ENCODE results near the gene CCDC54. TPM values are rescaled to one million over a fixed set of nuclear protein-coding genes. Genes with fewer than 3 reads are reported as not detected.

Gene CCDC54
- total and polyA plus RNA-seq, 2 experiments from 2014 or later, result 0.89 TPM; not detected in 1

- Histone ChIP-seq H3K9me2 (replicated peaks; ENCODE audit: insufficient read depth) (no peaks in the 10 kb centered on the region), H4K20me1 (ENCODE audit: insufficient read depth, poor library complexity, severe bottlenecking) (no peaks in the 10 kb centered on the region), H3K27me3 (no peaks in the 10 kb centered on the region), H3K4me2 (no peak overlapping the region), H2AFZ (no peak overlapping the region), H3K79me2 (no peaks in the 10 kb centered on the region), H3K4me1 (ENCODE audit: insufficient read depth) (no peaks in the 10 kb centered on the region), H3K27ac (no peak overlapping the region), H3K9me3 (ENCODE audit: low read depth) (peaks cover 1% of the 10 kb centered on the region), H3K36me3 (replicated peaks; ENCODE audit: insufficient read depth, low read depth) (no peaks in the 10 kb centered on the region), H3K4me3 (no peak overlapping the region)
- no peak for DNase-seq (ENCODE audit: low spot score)
- 87% methylated on average over 1 of the region's 1 CpG for WGBS (ENCODE audit: low lambda C conversion rate, missing lambda C conversion rate)
- TF ChIP-seq EZH2phosphoT487 (IDR thresholded peaks at IDR 0.05; ENCODE audit: low read depth, severe bottlenecking, unreplicated experiment) (no peak), EZH2 (IDR thresholded peaks at IDR 0.05; ENCODE audit: borderline replicate concordance) (no peak)
- TF ChIP-seq, protein P1, sequence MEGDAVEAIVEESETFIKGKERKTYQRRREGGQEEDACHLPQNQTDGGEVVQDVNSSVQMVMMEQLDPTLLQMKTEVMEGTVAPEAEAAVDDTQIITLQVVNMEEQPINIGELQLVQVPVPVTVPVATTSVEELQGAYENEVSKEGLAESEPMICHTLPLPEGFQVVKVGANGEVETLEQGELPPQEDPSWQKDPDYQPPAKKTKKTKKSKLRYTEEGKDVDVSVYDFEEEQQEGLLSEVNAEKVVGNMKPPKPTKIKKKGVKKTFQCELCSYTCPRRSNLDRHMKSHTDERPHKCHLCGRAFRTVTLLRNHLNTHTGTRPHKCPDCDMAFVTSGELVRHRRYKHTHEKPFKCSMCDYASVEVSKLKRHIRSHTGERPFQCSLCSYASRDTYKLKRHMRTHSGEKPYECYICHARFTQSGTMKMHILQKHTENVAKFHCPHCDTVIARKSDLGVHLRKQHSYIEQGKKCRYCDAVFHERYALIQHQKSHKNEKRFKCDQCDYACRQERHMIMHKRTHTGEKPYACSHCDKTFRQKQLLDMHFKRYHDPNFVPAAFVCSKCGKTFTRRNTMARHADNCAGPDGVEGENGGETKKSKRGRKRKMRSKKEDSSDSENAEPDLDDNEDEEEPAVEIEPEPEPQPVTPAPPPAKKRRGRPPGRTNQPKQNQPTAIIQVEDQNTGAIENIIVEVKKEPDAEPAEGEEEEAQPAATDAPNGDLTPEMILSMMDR (IDR thresholded peaks at IDR 0.05; ENCODE audit: poor library complexity), result no peak
These were observed 37.2 kb downstream of the CCDC54 start for GRCh38 chr3:107414325-107414964.

- H3K4me2 ChIP-seq, result no peak overlapping the region
- DNase-seq (ENCODE audit: low spot score), result no peak
- H3K4me1 ChIP-seq (ENCODE audit: insufficient read depth), result no peaks in the 10 kb centered on the region
- H2AFZ ChIP-seq, result no peak overlapping the region
- H3K9me3 ChIP-seq (ENCODE audit: low read depth), result no peaks in the 10 kb centered on the region
- no peak overlapping the region for H3K4me3 ChIP-seq
- peak overlapping the region; percentile 45 for H3K27ac ChIP-seq
- H3K9me2 ChIP-seq (replicated peaks; ENCODE audit: insufficient read depth), result no peaks in the 10 kb centered on the region
- H3K79me2 ChIP-seq, result no peaks in the 10 kb centered on the region
- no peaks in the 10 kb centered on the region for H3K36me3 ChIP-seq (replicated peaks; ENCODE audit: insufficient read depth, low read depth)
- 74% methylated on average over 3 of the region's 3 CpGs for WGBS (ENCODE audit: low lambda C conversion rate, missing lambda C conversion rate)
- no peaks in the 10 kb centered on the region for H4K20me1 ChIP-seq (ENCODE audit: insufficient read depth, poor library complexity, severe bottlenecking)
- no peaks in the 10 kb centered on the region for H3K27me3 ChIP-seq
- no peak for TF ChIP-seq EZH2 (IDR thresholded peaks at IDR 0.05; ENCODE audit: borderline replicate concordance)
These were observed 38.9 kb downstream of the CCDC54 start for GRCh38 chr3:107416138-107416537.

DNA sequence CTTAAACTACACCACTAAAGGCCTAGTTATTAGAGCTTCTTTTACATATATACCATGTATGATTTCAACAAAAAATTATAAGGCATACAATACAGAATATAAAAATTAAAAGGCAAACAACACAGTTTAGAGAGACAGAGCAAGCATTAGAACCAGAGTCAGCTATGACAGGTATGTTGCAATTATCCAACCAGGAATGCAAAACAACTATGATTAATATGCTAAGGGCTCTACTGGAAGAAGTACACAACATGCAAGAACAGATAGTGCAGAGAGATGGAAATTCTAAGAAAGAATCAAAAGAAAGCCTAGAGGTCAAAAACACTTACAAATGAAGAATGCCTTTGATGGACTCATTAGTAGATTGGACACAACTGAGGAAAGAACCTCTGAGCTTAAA is 39.6 kb downstream of the CCDC54 start:
- no peaks in the 10 kb centered on the region for H4K20me1 ChIP-seq (ENCODE audit: insufficient read depth, poor library complexity, severe bottlenecking)
- H3K27me3 ChIP-seq, result no peaks in the 10 kb centered on the region
- no peaks in the 10 kb centered on the region for H3K36me3 ChIP-seq (replicated peaks; ENCODE audit: insufficient read depth, low read depth)
- H3K4me1 ChIP-seq (ENCODE audit: insufficient read depth), result no peaks in the 10 kb centered on the region
- H2AFZ ChIP-seq, result no peak overlapping the region
- no peak overlapping the region for H3K4me3 ChIP-seq
- H3K9me3 ChIP-seq (ENCODE audit: low read depth), result no peaks in the 10 kb centered on the region
- DNase-seq (ENCODE audit: low spot score), result no peak
- peak overlapping the region; percentile 45 for H3K27ac ChIP-seq
- TF ChIP-seq EZH2phosphoT487 (IDR thresholded peaks at IDR 0.05; ENCODE audit: low read depth, severe bottlenecking, unreplicated experiment) (no peak), EZH2 (IDR thresholded peaks at IDR 0.05; ENCODE audit: borderline replicate concordance) (no peak)
- TF ChIP-seq, protein P1 (IDR thresholded peaks at IDR 0.05; ENCODE audit: poor library complexity), result no peak
- H3K79me2 ChIP-seq, result no peaks in the 10 kb centered on the region
- H3K9me2 ChIP-seq (replicated peaks; ENCODE audit: insufficient read depth), result no peaks in the 10 kb centered on the region
- H3K4me2 ChIP-seq, result no peak overlapping the region

DNA sequence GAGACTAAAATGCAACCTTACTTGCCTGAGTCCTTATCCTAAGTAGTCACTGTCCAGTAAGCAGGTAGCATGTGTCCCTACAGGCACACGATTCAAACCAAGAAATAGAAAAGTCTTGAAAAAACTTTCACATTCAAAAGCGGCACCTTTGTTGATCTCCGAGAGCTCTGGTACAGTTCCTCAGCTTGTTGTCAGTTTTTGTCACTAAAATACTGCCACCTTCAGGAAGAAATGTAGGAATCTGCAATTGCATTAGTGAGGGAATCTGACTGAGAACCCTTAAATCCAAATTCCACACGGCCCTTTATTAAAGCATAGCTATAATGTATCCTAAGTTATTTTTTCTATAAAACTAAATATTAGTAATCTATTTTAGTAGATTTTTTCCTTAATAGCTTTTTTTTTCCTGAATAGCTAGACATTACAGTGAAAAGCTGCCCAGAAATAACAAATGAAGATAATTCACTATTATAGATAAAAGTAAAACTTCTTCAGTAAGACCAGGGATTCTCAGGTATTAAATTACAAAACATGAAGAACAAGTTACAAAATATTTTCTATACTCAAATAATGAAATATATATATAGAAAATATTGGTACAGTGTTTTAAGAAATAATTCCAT is 44.0 kb downstream of the CCDC54 start:
- H4K20me1 ChIP-seq (ENCODE audit: insufficient read depth, poor library complexity, severe bottlenecking), result no peaks in the 10 kb centered on the region
- no peak overlapping the region for H3K4me3 ChIP-seq
- no peaks in the 10 kb centered on the region for H3K4me1 ChIP-seq (ENCODE audit: insufficient read depth)
- no peaks in the 10 kb centered on the region for H3K27me3 ChIP-seq
- H3K27ac ChIP-seq, result no peak overlapping the region
- no peaks in the 10 kb centered on the region for H3K36me3 ChIP-seq (replicated peaks; ENCODE audit: insufficient read depth, low read depth)
- WGBS (ENCODE audit: low lambda C conversion rate, missing lambda C conversion rate), result 2% methylated on average over 4 of the region's 4 CpGs
- no peaks in the 10 kb centered on the region for H3K9me2 ChIP-seq (replicated peaks; ENCODE audit: insufficient read depth)
- TF ChIP-seq EZH2 (IDR thresholded peaks at IDR 0.05; ENCODE audit: borderline replicate concordance), result no peak
- TF ChIP-seq, protein P1 (IDR thresholded peaks at IDR 0.05; ENCODE audit: poor library complexity), result peak; percentile 92
- no peak for TF ChIP-seq EZH2phosphoT487 (IDR thresholded peaks at IDR 0.05; ENCODE audit: low read depth, severe bottlenecking, unreplicated experiment)
- DNase-seq (ENCODE audit: low spot score), result peak; percentile 74
- H3K9me3 ChIP-seq (ENCODE audit: low read depth), result no peaks in the 10 kb centered on the region
- H2AFZ ChIP-seq, result peak overlapping the region; percentile 28
- H3K79me2 ChIP-seq, result no peaks in the 10 kb centered on the region
- H3K4me2 ChIP-seq, result peak overlapping the region; percentile 70

Data from hepatocyte (in vitro differentiated cells).